IMR-90 (cell line): Measurements from ENCODE around the gene GBF1.

Experiments used
- CEBPB ChIP-seq: IDR thresholded peaks from 2 replicates; pipeline ENCODE4 v1.6.1; 2012; ENCODE audit warnings: low read depth, low read length, improper control_type of control experiment
- CHD1 ChIP-seq: IDR thresholded peaks from 2 replicates; pipeline ENCODE4 v1.6.1; 2012; ENCODE audit warnings: low read depth, low read length, improper control_type of control experiment
- MAFK ChIP-seq: IDR thresholded peaks from 2 replicates; pipeline ENCODE4 v1.6.1; 2012; ENCODE audit warnings: low read depth, low read length, improper control_type of control experiment
- MAZ ChIP-seq: IDR thresholded peaks from 2 replicates; pipeline ENCODE4 v1.6.1; 2012; ENCODE audit warnings: low read depth, mild to moderate bottlenecking, low read length, improper control_type of control experiment, moderate library complexity, borderline replicate concordance
- MXI1 ChIP-seq: IDR thresholded peaks from 2 replicates; pipeline ENCODE4 v1.6.1; 2012; ENCODE audit warnings: low read depth, mild to moderate bottlenecking, low read length, moderate library complexity, borderline replicate concordance
- NFE2L2 ChIP-seq: fragments of 150-350 bp; IDR thresholded peaks from 2 replicates; pipeline ENCODE4 v1.6.1; 2016; ENCODE audit warnings: low read depth, mild to moderate bottlenecking, low read length
- POLR2A ChIP-seq: IDR thresholded peaks from 2 replicates; pipeline ENCODE4 v1.6.1; 2012; ENCODE audit warnings: mild to moderate bottlenecking, low read depth, low read length
- RAD21 ChIP-seq: IDR thresholded peaks from 2 replicates; pipeline ENCODE4 v1.6.1; 2012; ENCODE audit warnings: low read length, improper control_type of control experiment
- RCOR1 ChIP-seq: IDR thresholded peaks from 2 replicates; pipeline ENCODE4 v1.6.1; 2012; ENCODE audit warnings: mild to moderate bottlenecking, low read length, improper control_type of control experiment; ENCODE audit not compliant: insufficient replicate concordance
- RFX5 ChIP-seq: IDR thresholded peaks from 2 replicates; pipeline ENCODE4 v1.8.0; 2012; ENCODE audit warnings: low read depth, mild to moderate bottlenecking, low read length, moderate library complexity
- SMC3 ChIP-seq: fragments of 150-350 bp; IDR thresholded peaks from 2 replicates; pipeline ENCODE4 v1.6.1; 2016; ENCODE audit warnings: low read depth, mild to moderate bottlenecking, antibody characterized with exemption, low read length, moderate library complexity
- USF2 ChIP-seq: fragments of 150-350 bp; IDR thresholded peaks from 2 replicates; pipeline ENCODE4 v1.6.1; 2017; ENCODE audit warnings: mild to moderate bottlenecking, antibody characterized with exemption, low read length, low read depth
- TF ChIP-seq, protein P1 (sequence below): conservative IDR thresholded peaks from 2 replicates; pipeline ENCODE4 v1.5.1; 2012; ENCODE audit warnings: mild to moderate bottlenecking, low read depth, low read length, improper control_type of control experiment

GRCh38 chr10:102299873-102300272 is 54.5 kb downstream of the GBF1 start:
- TF ChIP-seq POLR2A (no peak), SMC3 (no peak), CEBPB (no peak), USF2 (no peak; the same call in 1 of the 2 replicates), MXI1 (no peak), CHD1 (no peak), MAZ (no peak), RAD21 (no peak), MAFK (no peak), RFX5 (no peak), RCOR1 (no peak), NFE2L2 (no peak)
- TF ChIP-seq, protein P1, sequence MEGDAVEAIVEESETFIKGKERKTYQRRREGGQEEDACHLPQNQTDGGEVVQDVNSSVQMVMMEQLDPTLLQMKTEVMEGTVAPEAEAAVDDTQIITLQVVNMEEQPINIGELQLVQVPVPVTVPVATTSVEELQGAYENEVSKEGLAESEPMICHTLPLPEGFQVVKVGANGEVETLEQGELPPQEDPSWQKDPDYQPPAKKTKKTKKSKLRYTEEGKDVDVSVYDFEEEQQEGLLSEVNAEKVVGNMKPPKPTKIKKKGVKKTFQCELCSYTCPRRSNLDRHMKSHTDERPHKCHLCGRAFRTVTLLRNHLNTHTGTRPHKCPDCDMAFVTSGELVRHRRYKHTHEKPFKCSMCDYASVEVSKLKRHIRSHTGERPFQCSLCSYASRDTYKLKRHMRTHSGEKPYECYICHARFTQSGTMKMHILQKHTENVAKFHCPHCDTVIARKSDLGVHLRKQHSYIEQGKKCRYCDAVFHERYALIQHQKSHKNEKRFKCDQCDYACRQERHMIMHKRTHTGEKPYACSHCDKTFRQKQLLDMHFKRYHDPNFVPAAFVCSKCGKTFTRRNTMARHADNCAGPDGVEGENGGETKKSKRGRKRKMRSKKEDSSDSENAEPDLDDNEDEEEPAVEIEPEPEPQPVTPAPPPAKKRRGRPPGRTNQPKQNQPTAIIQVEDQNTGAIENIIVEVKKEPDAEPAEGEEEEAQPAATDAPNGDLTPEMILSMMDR = no peak
